ENCODE data around the gene ADAM11. TPM values are rescaled to one million over a fixed set of nuclear protein-coding genes. Genes with fewer than 3 reads are reported as not detected.
"Not testable (repeated sequence)": the region's sequence is repeated elsewhere in the genome, so short reads cannot be mapped to it uniquely, and the experiment has no call there.

Gene ADAM11
- total and polyA plus RNA-seq, 3 experiments from 2014 or later, result 0.35 to 0.71 TPM; not detected in 1

DNA sequence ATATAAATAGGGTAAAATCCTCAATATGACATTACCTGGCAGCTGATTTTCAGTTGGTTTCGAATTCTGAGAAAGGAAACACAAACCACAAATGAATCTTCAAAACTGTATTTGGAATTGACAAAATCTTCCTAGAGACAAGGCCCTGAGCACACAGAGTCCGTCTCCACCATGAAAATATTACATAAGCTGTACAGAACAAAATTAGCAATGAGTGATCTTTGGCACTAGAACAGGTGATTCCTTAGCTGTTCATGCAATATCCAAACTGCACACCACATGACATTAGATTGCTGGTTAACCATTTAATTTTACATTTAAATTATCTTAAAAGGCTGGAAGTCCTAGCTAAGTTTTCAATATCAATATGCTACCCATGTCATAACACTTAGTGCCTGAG is 39.6 kb downstream of the ADAM11 start:
- Histone ChIP-seq H3K4me3 (ENCODE audit: low read length) (no peak overlapping the region), H3K27ac (ENCODE audit: low read depth, low read length) (no peak overlapping the region), H3K36me3 (ENCODE audit: insufficient read depth, low read length) (no peaks in the 10 kb centered on the region), H3K27me3 (ENCODE audit: insufficient read depth, low read length, poor library complexity, severe bottlenecking) (no peaks in the 10 kb centered on the region), H3K4me1 (ENCODE audit: insufficient read depth, low read length) (no peaks in the 10 kb centered on the region), H3K9me3 (ENCODE audit: low read length) (no peaks in the 10 kb centered on the region)
- Mint-ChIP-seq H3K27ac (no peak overlapping the region), H3K4me3 (no peak overlapping the region), H3K9me3 (no peaks in the 10 kb centered on the region), H3K27me3 (peaks cover 2 to 17% of the 10 kb centered on the region in 2 donors), H3K36me3 (no peaks in the 10 kb centered on the region), H3K4me1 (no peaks in the 10 kb centered on the region)
- ChIA-PET CTCF (interaction anchor here (0.8 to 1.6 kb wide), 2 partner anchors 15 to 22 kb away, joined by 3 to 5 read pairs; no protein-coding TSS in a partner anchor), POLR2A (no interaction called here)
- DNase-seq, result no peak

DNA sequence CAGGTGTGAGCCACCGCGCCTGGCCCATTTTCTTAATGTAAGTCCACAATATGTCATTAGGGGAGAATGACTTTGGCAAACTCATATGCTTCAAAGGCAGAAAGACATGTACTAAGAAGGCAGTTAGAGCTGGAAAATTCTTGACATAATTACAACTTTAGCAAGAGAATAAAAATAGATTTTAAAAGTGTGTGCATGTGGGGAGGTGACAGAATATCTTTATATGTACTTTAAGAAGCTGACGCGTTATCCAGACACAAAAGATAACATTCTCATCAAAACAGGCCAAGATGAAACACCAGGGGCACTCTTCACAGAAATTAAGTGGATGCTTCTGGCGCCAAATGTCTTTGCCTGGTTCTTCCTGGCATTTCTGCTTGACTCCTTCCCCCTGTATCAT is 43.1 kb downstream of the ADAM11 start:
- Histone ChIP-seq H3K4me3 (ENCODE audit: low read length) (no peak overlapping the region), H3K36me3 (ENCODE audit: insufficient read depth, low read length) (no peaks in the 10 kb centered on the region), H3K9me3 (ENCODE audit: low read length) (no peaks in the 10 kb centered on the region), H3K4me1 (ENCODE audit: insufficient read depth, low read length) (no peaks in the 10 kb centered on the region), H3K27ac (ENCODE audit: low read depth, low read length) (no peak overlapping the region), H3K27me3 (ENCODE audit: insufficient read depth, low read length, poor library complexity, severe bottlenecking) (no peaks in the 10 kb centered on the region)
- Mint-ChIP-seq H3K27ac (no peak overlapping the region), H3K9me3 (no peaks in the 10 kb centered on the region), H3K27me3 (peaks cover 5 to 15% of the 10 kb centered on the region in 2 donors), H3K4me1 (no peaks in the 10 kb centered on the region), H3K4me3 (no peak overlapping the region), H3K36me3 (no peaks in the 10 kb centered on the region)
- no peak for DNase-seq
- ChIA-PET CTCF (no interaction called here), POLR2A (no interaction called here)

DNA sequence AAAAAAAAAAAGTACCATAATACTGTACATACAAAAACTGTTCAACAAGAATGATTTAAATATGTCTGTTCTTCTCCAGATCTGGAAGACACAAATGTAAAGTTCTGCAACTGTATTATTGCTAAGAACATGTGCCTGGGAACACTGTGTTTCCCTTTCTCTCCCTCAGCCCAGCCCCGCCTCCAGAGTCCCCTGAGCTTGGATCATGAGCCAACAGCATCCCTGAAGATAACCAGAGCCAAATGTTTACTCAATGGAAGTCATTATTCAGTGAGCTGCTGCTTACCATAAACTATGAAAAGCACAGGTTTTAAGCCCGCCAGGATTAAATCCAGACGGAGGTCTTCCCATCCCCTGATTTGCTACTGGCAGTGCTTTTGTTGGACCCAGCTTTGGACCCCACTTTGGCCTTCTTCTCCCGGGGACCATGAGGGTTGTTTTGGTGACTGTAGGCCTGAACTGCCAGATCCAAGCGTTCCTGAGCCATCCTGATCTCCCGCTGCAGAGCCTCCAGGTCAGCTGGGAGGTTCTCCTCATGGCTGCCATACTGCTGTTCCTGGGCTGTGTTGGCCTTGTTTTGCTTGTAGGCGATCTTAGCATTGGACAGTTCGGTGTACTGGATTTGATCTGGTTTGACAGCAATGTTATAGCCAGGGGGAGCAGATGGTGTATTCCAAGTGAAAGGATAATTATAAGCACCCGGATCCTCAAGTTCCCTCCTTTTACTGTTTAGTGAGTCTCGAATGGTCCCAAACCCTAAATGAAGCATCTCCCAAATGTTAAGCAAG is 45.7 kb downstream of the ADAM11 start:
- Histone ChIP-seq H3K27ac (ENCODE audit: low read depth, low read length) (no peak overlapping the region), H3K27me3 (ENCODE audit: insufficient read depth, low read length, poor library complexity, severe bottlenecking) (no peaks in the 10 kb centered on the region), H3K4me3 (ENCODE audit: low read length) (no peak overlapping the region), H3K4me1 (ENCODE audit: insufficient read depth, low read length) (no peaks in the 10 kb centered on the region), H3K36me3 (ENCODE audit: insufficient read depth, low read length) (no peaks in the 10 kb centered on the region), H3K9me3 (ENCODE audit: low read length) (no peaks in the 10 kb centered on the region)
- DNase-seq, result no peak
- Mint-ChIP-seq H3K27me3 (peaks cover 4 to 17% of the 10 kb centered on the region in 2 donors), H3K4me3 (no peak overlapping the region), H3K36me3 (no peaks in the 10 kb centered on the region), H3K27ac (peak overlapping the region in 1 of 8 donors; percentile 72), H3K4me1 (no peaks in the 10 kb centered on the region), H3K9me3 (no peaks in the 10 kb centered on the region)
- POLR2A ChIA-PET, result no interaction called here
- CTCF ChIA-PET, result no interaction called here

DNA sequence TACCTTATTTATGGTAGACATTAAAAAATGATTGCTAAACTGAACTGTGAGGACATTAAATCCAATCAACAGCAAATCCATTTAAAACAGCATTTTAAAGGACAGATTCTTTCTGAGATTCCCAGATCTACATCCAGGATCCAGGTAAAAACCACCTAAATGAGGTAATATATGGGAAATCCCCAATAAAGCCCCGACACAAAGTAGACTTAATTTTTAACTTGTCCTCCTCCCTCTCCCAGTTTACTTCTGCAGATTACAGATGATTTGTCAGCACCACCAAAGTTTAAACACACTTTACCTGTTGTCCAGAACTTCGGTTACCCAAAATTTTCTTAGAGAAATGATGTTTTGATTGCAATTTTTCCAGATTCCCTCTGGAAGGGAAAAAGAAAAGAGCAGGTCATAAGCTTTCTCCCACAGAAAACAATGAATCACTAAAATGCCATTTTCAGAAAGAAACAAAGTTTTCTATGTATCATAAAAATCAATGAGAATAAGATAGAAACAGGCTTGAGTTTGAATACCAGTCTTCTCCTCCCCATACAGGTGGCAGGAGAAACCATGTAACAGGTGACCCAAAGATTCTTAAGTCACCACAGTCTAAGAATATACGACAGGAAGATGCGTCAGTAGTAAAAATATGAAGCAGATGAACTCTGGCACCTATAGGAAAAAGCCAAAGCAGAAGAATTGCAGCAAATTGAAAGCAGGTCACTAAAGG is 48.5 kb downstream of the ADAM11 start:
- POLR2A ChIA-PET, result interaction anchor here (0.6 kb wide), 1 partner anchor 405 kb away, joined by 3 read pairs; no protein-coding TSS in a partner anchor
- Mint-ChIP-seq H3K9me3 (no peaks in the 10 kb centered on the region), H3K27ac (no peak overlapping the region), H3K27me3 (peaks cover 4 to 17% of the 10 kb centered on the region in 2 donors), H3K4me1 (no peaks in the 10 kb centered on the region), H3K36me3 (no peaks in the 10 kb centered on the region), H3K4me3 (no peak overlapping the region)
- Histone ChIP-seq H3K27ac (ENCODE audit: low read depth, low read length) (no peak overlapping the region), H3K36me3 (ENCODE audit: insufficient read depth, low read length) (no peaks in the 10 kb centered on the region), H3K4me3 (ENCODE audit: low read length) (no peak overlapping the region), H3K9me3 (ENCODE audit: low read length) (no peaks in the 10 kb centered on the region), H3K27me3 (ENCODE audit: insufficient read depth, low read length, poor library complexity, severe bottlenecking) (no peaks in the 10 kb centered on the region), H3K4me1 (ENCODE audit: insufficient read depth, low read length) (no peaks in the 10 kb centered on the region)
- DNase-seq, result no peak
- CTCF ChIA-PET, result no interaction called here

- Histone ChIP-seq H3K4me1 (ENCODE audit: insufficient read depth, low read length) (no peaks in the 10 kb centered on the region), H3K9me3 (ENCODE audit: low read length) (no peaks in the 10 kb centered on the region), H3K36me3 (ENCODE audit: insufficient read depth, low read length) (no peaks in the 10 kb centered on the region), H3K4me3 (ENCODE audit: low read length) (no peak overlapping the region), H3K27me3 (ENCODE audit: insufficient read depth, low read length, poor library complexity, severe bottlenecking) (no peaks in the 10 kb centered on the region), H3K27ac (ENCODE audit: low read depth, low read length) (no peak overlapping the region)
- POLR2A ChIA-PET, result interaction anchor here (0.6 kb wide), 1 partner anchor 406 kb away, joined by 3 read pairs; no protein-coding TSS in a partner anchor
- DNase-seq, result no peak
- Mint-ChIP-seq H3K4me1 (no peaks in the 10 kb centered on the region), H3K27me3 (peaks cover 4 to 19% of the 10 kb centered on the region in 2 donors), H3K9me3 (no peaks in the 10 kb centered on the region), H3K36me3 (no peaks in the 10 kb centered on the region), H3K4me3 (no peak overlapping the region), H3K27ac (no peak overlapping the region)
- CTCF ChIA-PET, result no interaction called here
Measured at GRCh38 chr17:44807817-44808155, 49.0 kb downstream of the ADAM11 start.

DNA sequence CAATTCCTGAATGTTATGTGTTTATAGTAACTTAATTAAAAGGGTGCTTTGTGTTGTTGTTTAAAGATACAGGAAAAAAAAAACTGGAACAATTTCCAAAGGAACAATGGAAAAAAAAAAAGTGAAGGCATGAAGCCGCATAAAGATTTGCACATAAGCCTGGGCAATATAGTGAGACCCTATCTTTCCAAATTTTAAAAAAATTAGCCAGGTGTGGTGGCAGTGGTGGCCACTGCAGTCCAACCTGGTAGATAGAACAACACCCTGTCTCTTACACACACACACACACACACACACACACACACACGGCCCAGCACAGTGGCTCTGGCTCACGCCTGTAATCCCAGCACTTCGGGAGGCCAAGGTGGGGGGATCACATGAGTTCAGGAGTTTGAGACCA is 49.4 kb downstream of the ADAM11 start:
- no peaks in the 10 kb centered on the region for H3K4me1 ChIP-seq (ENCODE audit: insufficient read depth, low read length)
- H3K36me3 Mint-ChIP-seq, result no peaks in the 10 kb centered on the region
- H3K27ac ChIP-seq (ENCODE audit: low read depth, low read length), result no peak overlapping the region
- H3K36me3 ChIP-seq (ENCODE audit: insufficient read depth, low read length), result no peaks in the 10 kb centered on the region
- ChIA-PET POLR2A (no interaction called here), CTCF (no interaction called here)
- H3K9me3 ChIP-seq (ENCODE audit: low read length), result no peaks in the 10 kb centered on the region
- peaks cover 4 to 22% of the 10 kb centered on the region in 2 donors for H3K27me3 Mint-ChIP-seq
- no peaks in the 10 kb centered on the region for H3K4me1 Mint-ChIP-seq
- H3K4me3 ChIP-seq (ENCODE audit: low read length), result no peak overlapping the region
- no peaks in the 10 kb centered on the region for H3K27me3 ChIP-seq (ENCODE audit: insufficient read depth, low read length, poor library complexity, severe bottlenecking)
- DNase-seq, result no peak
- H3K27ac Mint-ChIP-seq, result no peak overlapping the region
- no peaks in the 10 kb centered on the region for H3K9me3 Mint-ChIP-seq
- no peak overlapping the region for H3K4me3 Mint-ChIP-seq

DNA sequence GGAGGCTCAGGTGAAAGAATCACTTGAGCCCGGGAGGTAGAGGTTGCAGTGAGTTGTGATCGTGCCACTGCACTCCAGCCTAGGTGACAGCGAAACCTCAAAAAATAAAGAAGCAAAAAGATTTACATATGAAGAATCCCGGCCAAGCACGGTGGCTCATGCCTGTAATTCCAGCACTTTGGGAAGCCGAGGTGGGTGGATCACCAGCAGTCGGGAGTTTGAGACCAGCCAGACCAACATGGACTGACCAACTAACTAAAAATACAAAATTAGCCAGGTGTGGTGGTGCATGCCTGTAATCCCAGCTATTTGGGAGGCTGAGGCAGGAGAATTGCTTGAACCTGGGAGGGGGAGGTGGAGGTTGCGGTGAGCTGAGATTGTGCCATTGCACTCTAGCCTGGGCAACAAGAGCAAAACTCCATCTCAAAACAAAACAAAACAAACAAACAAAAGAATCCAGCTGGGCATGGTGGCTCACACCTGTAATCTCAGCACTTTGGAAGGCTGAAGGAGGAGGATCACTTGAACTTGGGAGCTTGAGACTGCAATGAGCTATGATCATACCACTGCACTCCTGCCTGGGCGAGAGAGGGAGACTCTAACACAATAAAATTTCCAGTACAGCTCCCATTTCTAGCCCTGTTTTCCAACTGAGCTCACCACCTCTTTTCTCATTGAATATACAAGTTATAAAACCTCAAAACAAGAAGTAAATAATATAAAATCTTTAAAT is 50.0 kb downstream of the ADAM11 start:
- H3K27me3 ChIP-seq (ENCODE audit: insufficient read depth, low read length, poor library complexity, severe bottlenecking); H3K9me3 Mint-ChIP-seq; H3K9me3 ChIP-seq (ENCODE audit: low read length); DNase-seq; H3K4me1 ChIP-seq (ENCODE audit: insufficient read depth, low read length); POLR2A ChIA-PET; H3K36me3 Mint-ChIP-seq; H3K27ac Mint-ChIP-seq; H3K4me3 ChIP-seq (ENCODE audit: low read length); H3K4me1 Mint-ChIP-seq; H3K4me3 Mint-ChIP-seq; CTCF ChIA-PET; H3K36me3 ChIP-seq (ENCODE audit: insufficient read depth, low read length); H3K27ac ChIP-seq (ENCODE audit: low read depth, low read length): not testable (repeated sequence)
- H3K27me3 Mint-ChIP-seq, result peaks cover 6 to 23% of the 10 kb centered on the region in 2 donors

DNA sequence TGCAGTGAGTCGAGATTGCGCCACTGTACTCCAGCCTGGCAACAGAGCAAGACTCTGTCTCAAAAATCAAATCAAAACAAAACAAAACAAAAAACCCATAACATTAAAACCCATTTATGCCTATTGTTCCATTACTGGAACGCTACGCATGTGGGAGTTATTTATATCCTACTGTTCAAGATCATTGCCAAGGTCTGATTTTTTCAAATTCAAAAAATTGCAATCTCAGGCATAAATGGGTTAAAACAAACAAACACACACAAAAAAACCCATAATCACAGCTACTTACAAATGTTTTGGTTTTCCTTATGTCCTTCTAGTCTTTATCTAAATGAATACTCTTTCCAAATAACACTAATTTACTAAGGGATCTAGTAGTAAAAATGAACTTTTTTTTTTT is 53.5 kb downstream of the ADAM11 start:
- Histone ChIP-seq H3K4me3 (ENCODE audit: low read length) (no peak overlapping the region), H3K27me3 (ENCODE audit: insufficient read depth, low read length, poor library complexity, severe bottlenecking) (no peaks in the 10 kb centered on the region), H3K4me1 (ENCODE audit: insufficient read depth, low read length) (no peaks in the 10 kb centered on the region), H3K36me3 (ENCODE audit: insufficient read depth, low read length) (no peaks in the 10 kb centered on the region), H3K9me3 (ENCODE audit: low read length) (no peaks in the 10 kb centered on the region), H3K27ac (ENCODE audit: low read depth, low read length) (no peak overlapping the region)
- H3K27ac Mint-ChIP-seq, result no peak overlapping the region
- H3K27me3 Mint-ChIP-seq, result peaks cover 16 to 20% of the 10 kb centered on the region in 2 donors
- H3K4me3 Mint-ChIP-seq, result no peak overlapping the region
- no peaks in the 10 kb centered on the region for H3K36me3 Mint-ChIP-seq
- DNase-seq, result no peak
- H3K9me3 Mint-ChIP-seq, result no peaks in the 10 kb centered on the region
- ChIA-PET POLR2A (no interaction called here), CTCF (no interaction called here)
- no peaks in the 10 kb centered on the region for H3K4me1 Mint-ChIP-seq
